WERI-Rb-1 (cell line): ENCODE data around the gene CALML3.

ENCODE experiments used
- DNase-seq: peaks from one replicate; pipeline ENCODE4 v3.0.0-alpha.2; 2020
- H3K27ac ChIP-seq: fragments of 250-450 bp; sonication (Bioruptor Pico); 2 replicates; pipeline ENCODE4 v1.5.1; 2020; ENCODE audit warnings: mild to moderate bottlenecking, moderate library complexity
- H3K27me3 ChIP-seq: fragments of 250-450 bp; sonication (Bioruptor Pico); 2 replicates; pipeline ENCODE4 v1.5.1; 2021; ENCODE audit warnings: mild to moderate bottlenecking, low read depth, moderate library complexity; ENCODE audit not compliant: insufficient read depth, severe bottlenecking
- H3K36me3 ChIP-seq: fragments of 250-450 bp; sonication (Bioruptor Pico); 2 replicates; pipeline ENCODE4 v1.5.1; 2020; ENCODE audit warnings: mild to moderate bottlenecking, moderate library complexity
- H3K4me3 ChIP-seq: 2 replicates; pipeline ENCODE4 v1.5.1; 2011; ENCODE audit warnings: low read depth, mild to moderate bottlenecking, control low read depth, low read length
- H3K9me3 ChIP-seq: fragments of 250-450 bp; sonication (Bioruptor Pico); 2 replicates; pipeline ENCODE4 v1.5.1; 2021; ENCODE audit warnings: mild to moderate bottlenecking, moderate library complexity; ENCODE audit not compliant: severe bottlenecking
- TF ChIP-seq, protein P1 (sequence below): IDR thresholded peaks from 2 replicates; pipeline ENCODE4 v1.5.1; 2011; ENCODE audit warnings: low read depth, mild to moderate bottlenecking, control low read depth, inconsistent platforms, low read length

CALML3 gene

GRCh38 chr10:5550621-5551530, 26.1 kb downstream of the CALML3 start:
- no peak overlapping the region for H3K27ac ChIP-seq
- TF ChIP-seq, protein P1, sequence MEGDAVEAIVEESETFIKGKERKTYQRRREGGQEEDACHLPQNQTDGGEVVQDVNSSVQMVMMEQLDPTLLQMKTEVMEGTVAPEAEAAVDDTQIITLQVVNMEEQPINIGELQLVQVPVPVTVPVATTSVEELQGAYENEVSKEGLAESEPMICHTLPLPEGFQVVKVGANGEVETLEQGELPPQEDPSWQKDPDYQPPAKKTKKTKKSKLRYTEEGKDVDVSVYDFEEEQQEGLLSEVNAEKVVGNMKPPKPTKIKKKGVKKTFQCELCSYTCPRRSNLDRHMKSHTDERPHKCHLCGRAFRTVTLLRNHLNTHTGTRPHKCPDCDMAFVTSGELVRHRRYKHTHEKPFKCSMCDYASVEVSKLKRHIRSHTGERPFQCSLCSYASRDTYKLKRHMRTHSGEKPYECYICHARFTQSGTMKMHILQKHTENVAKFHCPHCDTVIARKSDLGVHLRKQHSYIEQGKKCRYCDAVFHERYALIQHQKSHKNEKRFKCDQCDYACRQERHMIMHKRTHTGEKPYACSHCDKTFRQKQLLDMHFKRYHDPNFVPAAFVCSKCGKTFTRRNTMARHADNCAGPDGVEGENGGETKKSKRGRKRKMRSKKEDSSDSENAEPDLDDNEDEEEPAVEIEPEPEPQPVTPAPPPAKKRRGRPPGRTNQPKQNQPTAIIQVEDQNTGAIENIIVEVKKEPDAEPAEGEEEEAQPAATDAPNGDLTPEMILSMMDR = no peak
- no peak overlapping the region for H3K4me3 ChIP-seq
- no peaks in the 10 kb centered on the region for H3K9me3 ChIP-seq
- no peak for DNase-seq
- H3K36me3 ChIP-seq = no peaks in the 10 kb centered on the region
- no peaks in the 10 kb centered on the region for H3K27me3 ChIP-seq

DNA sequence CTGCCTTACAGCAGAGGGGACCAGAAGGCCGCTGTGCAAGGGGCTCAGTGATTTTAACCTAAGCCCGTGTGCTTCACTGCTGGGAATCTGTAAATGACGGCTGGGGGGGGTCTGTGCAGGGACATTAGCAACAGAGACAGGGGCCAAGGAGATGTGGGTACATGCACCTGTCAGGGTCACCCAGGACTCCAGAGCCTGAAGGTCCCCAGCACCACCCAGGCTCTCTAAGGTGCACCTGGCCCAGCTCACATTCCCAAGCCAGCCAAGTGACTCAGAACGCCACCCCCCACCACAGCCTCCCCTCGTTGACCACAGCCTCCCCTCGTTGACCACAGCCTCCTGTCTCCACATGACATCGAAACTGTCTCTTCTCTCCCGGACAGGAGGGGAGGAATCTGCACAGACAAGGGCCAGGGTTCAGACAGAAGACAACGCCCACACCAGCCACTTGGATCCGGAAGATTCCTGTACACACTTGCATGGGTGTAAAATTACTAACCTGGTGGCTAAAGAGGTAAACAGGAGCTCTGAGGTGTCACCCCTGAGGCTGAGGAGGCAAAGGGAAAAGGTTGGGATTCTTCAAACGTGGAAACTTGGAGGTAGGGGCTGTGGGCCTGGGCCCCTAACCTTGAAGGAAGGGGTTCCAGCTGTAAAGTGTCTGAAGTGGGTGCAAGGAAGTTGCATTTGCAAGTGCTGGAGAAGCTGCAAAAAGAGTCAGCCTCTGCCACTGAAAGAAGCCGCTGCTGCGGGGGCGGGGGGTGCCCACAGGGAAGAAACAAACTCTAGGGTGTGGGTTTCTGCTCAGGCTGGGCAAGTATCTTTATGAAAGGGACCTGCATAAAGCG, 27.0 kb downstream of the CALML3 start:
- no peak for DNase-seq
- Histone ChIP-seq H3K27me3 (no peaks in the 10 kb centered on the region), H3K4me3 (no peak overlapping the region), H3K36me3 (no peaks in the 10 kb centered on the region), H3K9me3 (no peaks in the 10 kb centered on the region), H3K27ac (no peak overlapping the region)
- TF ChIP-seq, protein P1 = no peak

GRCh38 chr10:5552376-5553321, 27.9 kb downstream of the CALML3 start:
- no peak for DNase-seq
- Histone ChIP-seq H3K27me3 (no peaks in the 10 kb centered on the region), H3K4me3 (no peak overlapping the region), H3K9me3 (no peaks in the 10 kb centered on the region), H3K27ac (no peak overlapping the region), H3K36me3 (no peaks in the 10 kb centered on the region)
- TF ChIP-seq, protein P1 = no peak

DNA sequence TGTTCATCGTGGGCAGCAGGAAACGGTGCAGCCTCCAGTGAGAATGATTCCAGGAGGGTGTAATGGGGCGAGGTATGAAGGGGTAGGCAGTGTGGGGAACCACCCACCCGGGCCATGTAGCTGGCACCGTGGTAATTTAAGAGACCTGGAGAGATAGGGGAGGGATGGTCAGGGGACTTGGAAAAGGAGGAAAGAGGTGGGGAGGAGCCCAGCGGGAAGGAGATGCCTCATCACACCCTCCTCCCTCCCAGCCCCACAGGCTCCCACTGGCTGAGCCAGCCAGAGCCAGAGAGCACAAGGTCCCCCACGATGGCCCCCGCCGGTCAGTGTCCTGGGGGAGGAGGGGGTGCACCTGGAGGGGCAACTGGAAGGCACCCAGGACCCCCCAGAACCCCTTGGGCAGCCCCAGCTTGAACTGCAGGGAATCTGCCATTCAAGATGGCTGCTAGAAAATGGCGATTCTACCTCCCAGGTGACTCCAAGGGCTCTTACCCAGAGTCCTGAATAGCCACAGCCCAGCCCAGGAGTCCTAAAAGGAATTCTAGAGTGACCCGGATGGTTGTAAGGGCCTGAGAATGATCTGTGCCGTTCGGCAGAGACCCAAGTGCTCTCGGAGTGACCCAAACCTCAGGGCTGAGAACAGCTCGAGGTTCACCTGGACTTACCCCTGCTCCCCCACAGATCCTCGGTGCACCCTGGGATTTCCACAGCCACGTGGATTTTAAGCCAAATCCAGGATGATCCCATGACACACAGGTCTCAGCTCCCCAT, 28.8 kb downstream of the CALML3 start:
- no peaks in the 10 kb centered on the region for H3K27me3 ChIP-seq

More for the DNA sequence above, 28.8 kb downstream of the CALML3 start:
- Histone ChIP-seq H3K27ac (no peak overlapping the region), H3K4me3 (no peak overlapping the region), H3K9me3 (no peaks in the 10 kb centered on the region), H3K36me3 (no peaks in the 10 kb centered on the region)
- peak; percentile 28 for DNase-seq
- TF ChIP-seq, protein P1 = no peak
